Stimulated activated naive CD8-positive, alpha-beta T cell treated with anti-CD3 and anti-CD28 coated beads, Interleukin-15, amount 100 ng/mL, for 72 hours (primary cell): ENCODE data around the gene DUS1L.
A peak's percentile ranks its signal among the peaks of the same experiment; 100 is the strongest.

ENCODE experiments used
- ATAC-seq: fragments of 150-1000 bp; cut with Tn5 transposase; 2 replicates; pipeline ENCODE4 v1.10.0; 2021; ENCODE audit warnings: mild to moderate bottlenecking, moderate library complexity
- DNase-seq, 2 donors: peaks; one replicate each; pipeline ENCODE4 v3.0.0; 2021 to 2022
- H3K27ac Mint-ChIP-seq, 2 donors: one replicate each; pipeline ENCODE4 v1.8.0; 2022; ENCODE audit warnings: mild to moderate bottlenecking in 2 of 2, mixed read lengths in 2 of 2, moderate library complexity in 2 of 2
- H3K27me3 Mint-ChIP-seq: one replicate; pipeline ENCODE4 v1.8.0; 2022; ENCODE audit warnings: mixed read lengths
- H3K4me1 Mint-ChIP-seq: one replicate; pipeline ENCODE4 v1.8.0; 2022; ENCODE audit warnings: mild to moderate bottlenecking, mixed read lengths
- H3K4me3 Mint-ChIP-seq, 2 donors: one replicate each; pipeline ENCODE4 v1.8.0; 2022; ENCODE audit warnings: mild to moderate bottlenecking in 2 of 2, mixed read lengths in 2 of 2, moderate library complexity in 1 of 2
- H3K9me3 Mint-ChIP-seq, 2 donors: one replicate each; pipeline ENCODE4 v1.8.0; 2022; ENCODE audit warnings: mixed read lengths in 2 of 2

The DUS1L gene

DNA sequence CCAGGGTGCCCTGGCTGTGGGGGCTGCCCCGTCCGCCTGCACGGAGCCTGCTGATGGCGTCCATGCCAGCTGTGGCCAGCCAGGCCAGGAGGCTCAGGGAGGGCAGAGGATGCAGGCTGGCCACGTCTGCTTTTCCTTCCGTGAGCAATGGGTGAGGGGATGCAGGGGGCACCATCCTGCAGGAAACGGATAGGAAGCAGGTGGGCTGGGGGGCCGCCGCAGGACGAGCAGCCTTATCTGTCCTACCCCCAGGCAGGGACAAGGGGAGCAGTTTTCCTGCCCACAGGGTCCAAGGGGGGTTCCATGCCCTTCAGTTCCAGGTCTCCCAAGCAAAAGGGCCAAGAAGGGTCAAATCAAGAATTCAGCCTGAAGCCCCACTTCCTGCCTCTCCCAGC, 6.8 kb downstream of the DUS1L start:
- H3K27me3 Mint-ChIP-seq = no peaks in the 10 kb centered on the region
- ATAC-seq = no peak
- peaks cover 23% of the 10 kb centered on the region for H3K4me1 Mint-ChIP-seq
- no peak overlapping the region for H3K4me3 Mint-ChIP-seq
- peak overlapping the region in 1 of 2 donors; percentile 67 for H3K27ac Mint-ChIP-seq
- no peak for DNase-seq
- H3K9me3 Mint-ChIP-seq = no peaks in the 10 kb centered on the region

- DNase-seq (no peak), ATAC-seq (no peak)
- Mint-ChIP-seq H3K4me3 (no peak overlapping the region), H3K4me1 (peaks cover 23% of the 10 kb centered on the region), H3K9me3 (no peaks in the 10 kb centered on the region), H3K27ac (no peak overlapping the region), H3K27me3 (no peaks in the 10 kb centered on the region)
Measured at GRCh38 chr17:82058230-82058854, 7.3 kb downstream of the DUS1L start.

- no peaks in the 10 kb centered on the region for H3K27me3 Mint-ChIP-seq
- no peaks in the 10 kb centered on the region for H3K9me3 Mint-ChIP-seq
- H3K4me1 Mint-ChIP-seq = peaks cover 31% of the 10 kb centered on the region
- peak overlapping the region in 1 of 2 donors; percentile 59 for H3K27ac Mint-ChIP-seq
- H3K4me3 Mint-ChIP-seq = no peak overlapping the region
- no peak for DNase-seq
- ATAC-seq = no peak
Measured at GRCh38 chr17:82056729-82057621, 8.6 kb downstream of the DUS1L start.

- Mint-ChIP-seq H3K27me3 (no peaks in the 10 kb centered on the region), H3K4me3 (no peak overlapping the region), H3K27ac (peak overlapping the region in 1 of 2 donors; percentile 78), H3K9me3 (no peaks in the 10 kb centered on the region), H3K4me1 (peaks cover 31% of the 10 kb centered on the region)
- DNase-seq = no peak
- no peak for ATAC-seq
Measured at GRCh38 chr17:82055965-82056728, 9.5 kb downstream of the DUS1L start.

- peaks cover 33% of the 10 kb centered on the region for H3K4me1 Mint-ChIP-seq
- no peak for DNase-seq
- peak overlapping the region in 1 of 2 donors; percentile 39 for H3K4me3 Mint-ChIP-seq
- H3K9me3 Mint-ChIP-seq = no peaks in the 10 kb centered on the region
- ATAC-seq = no peak
- peak overlapping the region; percentile 13 to 78 for H3K27ac Mint-ChIP-seq
- no peaks in the 10 kb centered on the region for H3K27me3 Mint-ChIP-seq
Measured at GRCh38 chr17:82055023-82055964, 10.3 kb downstream of the DUS1L start.

GRCh38 chr17:82054351-82055022, 11.1 kb downstream of the DUS1L start:
- ATAC-seq (no peak), DNase-seq (no peak)
- H3K4me3 Mint-ChIP-seq = no peak overlapping the region
- no peak overlapping the region for H3K27ac Mint-ChIP-seq
- H3K4me1 Mint-ChIP-seq = peaks cover 38% of the 10 kb centered on the region
- H3K27me3 Mint-ChIP-seq = no peaks in the 10 kb centered on the region
- no peaks in the 10 kb centered on the region for H3K9me3 Mint-ChIP-seq

- H3K27ac Mint-ChIP-seq = peak overlapping the region in 1 of 2 donors; percentile 19
- no peak for ATAC-seq
- no peak for DNase-seq
- H3K4me3 Mint-ChIP-seq = peak overlapping the region; percentile 35 to 91
- H3K27me3 Mint-ChIP-seq = no peaks in the 10 kb centered on the region
- H3K9me3 Mint-ChIP-seq = no peaks in the 10 kb centered on the region
- peaks cover 38% of the 10 kb centered on the region for H3K4me1 Mint-ChIP-seq
Measured at GRCh38 chr17:82053556-82054263, 11.9 kb downstream of the DUS1L start.

GRCh38 chr17:82053130-82053529, 12.5 kb downstream of the DUS1L start:
- ATAC-seq = no peak
- no peaks in the 10 kb centered on the region for H3K27me3 Mint-ChIP-seq
- H3K9me3 Mint-ChIP-seq = no peaks in the 10 kb centered on the region
- H3K4me1 Mint-ChIP-seq = peaks cover 38% of the 10 kb centered on the region
- peak overlapping the region in 1 of 2 donors; percentile 19 for H3K27ac Mint-ChIP-seq
- DNase-seq = no peak
- peak overlapping the region; percentile 88 to 91 for H3K4me3 Mint-ChIP-seq

DNA sequence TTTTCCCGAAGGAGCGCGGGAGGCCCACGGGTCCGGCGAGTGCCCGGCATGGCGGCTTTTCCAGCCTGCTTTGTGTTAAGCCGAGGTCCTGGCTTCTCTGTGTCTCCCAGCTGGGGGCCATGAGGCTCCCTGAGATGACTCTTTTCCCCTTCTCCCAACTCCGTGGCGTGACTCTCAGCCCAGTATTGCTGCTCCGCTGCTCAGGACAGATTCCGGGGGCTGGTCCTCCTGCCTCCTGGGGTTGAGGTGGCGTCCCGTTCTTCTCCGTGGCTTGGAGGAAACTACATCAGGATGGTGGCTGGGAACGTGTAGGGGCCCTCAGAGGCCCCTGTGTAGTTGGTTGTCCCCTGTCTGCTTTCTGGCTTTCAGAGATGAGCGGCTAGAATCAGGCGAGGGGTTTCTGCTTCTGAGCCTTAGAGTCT, 13.0 kb downstream of the DUS1L start:
- ATAC-seq (no peak), DNase-seq (no peak)
- Mint-ChIP-seq H3K9me3 (no peaks in the 10 kb centered on the region), H3K27ac (peak overlapping the region; percentile 19 to 67), H3K4me1 (peaks cover 38% of the 10 kb centered on the region), H3K27me3 (no peaks in the 10 kb centered on the region), H3K4me3 (peak overlapping the region; percentile 88 to 91)

DNA sequence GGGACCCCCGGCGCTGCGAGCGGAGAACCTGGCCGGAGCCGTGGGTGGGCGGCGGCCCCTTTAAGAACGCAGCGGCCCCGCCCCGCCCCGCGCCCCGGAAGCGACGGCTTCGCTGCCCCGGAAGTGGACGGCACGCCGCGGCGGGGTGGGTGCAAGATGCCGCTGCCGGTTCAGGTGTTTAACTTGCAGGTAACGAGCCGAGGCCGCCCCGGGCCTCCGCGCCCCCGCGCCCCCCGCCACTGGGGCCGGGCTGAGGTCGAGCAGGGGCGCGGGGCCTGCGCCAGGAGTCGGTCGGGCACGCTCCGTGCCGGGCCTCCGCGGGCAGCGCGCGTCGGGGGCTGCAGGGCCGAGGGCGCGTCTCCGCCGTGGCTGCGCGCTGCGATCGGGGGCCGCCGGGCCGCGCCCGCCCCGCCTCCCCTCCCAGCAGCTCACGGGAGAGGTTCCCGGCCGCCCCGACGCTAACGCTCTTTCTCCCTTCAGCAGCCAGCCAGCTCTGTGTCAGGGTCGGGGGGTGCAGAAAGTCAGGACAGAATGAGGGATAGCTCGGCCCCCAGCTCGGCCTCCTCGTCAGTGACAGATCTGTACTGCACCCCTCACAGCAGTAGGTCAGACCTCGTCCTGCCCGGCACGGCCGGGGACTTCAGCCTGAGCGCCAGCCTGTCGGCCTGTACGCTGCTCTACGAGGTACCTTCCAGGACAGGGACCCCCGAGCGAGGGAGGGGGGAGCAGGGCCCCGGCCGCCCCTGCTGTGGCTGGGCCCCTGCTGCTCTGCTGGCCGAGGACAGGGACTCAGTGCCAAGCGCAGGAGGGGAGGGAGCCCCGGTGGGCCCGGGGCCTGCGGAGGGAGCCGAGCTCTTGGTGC, 13.6 kb downstream of the DUS1L start, which contains the start of the genes GPS1 and RFNG:
Gene GPS1 (plus strand): TSS at position 123 of the 862 bp plus-strand sequence. CDS start 34 bp downstream, at position 157.
Gene RFNG (minus strand): TSS at position 36 of the 862 bp plus-strand sequence. CDS start 45 bp downstream, outside the sequence.
- Mint-ChIP-seq H3K4me3 (peak within 1 kb of the TSS; percentile 93 to 97), H3K4me1 (peaks cover 38% of the 10 kb centered on the region), H3K27me3 (no peaks in the 10 kb centered on the region), H3K9me3 (no peaks in the 10 kb centered on the region), H3K27ac (peak within 1 kb of the TSS; percentile 91 to 97)
- peak; percentile 88 for ATAC-seq
- DNase-seq = peak; percentile 75 to 76

DNA sequence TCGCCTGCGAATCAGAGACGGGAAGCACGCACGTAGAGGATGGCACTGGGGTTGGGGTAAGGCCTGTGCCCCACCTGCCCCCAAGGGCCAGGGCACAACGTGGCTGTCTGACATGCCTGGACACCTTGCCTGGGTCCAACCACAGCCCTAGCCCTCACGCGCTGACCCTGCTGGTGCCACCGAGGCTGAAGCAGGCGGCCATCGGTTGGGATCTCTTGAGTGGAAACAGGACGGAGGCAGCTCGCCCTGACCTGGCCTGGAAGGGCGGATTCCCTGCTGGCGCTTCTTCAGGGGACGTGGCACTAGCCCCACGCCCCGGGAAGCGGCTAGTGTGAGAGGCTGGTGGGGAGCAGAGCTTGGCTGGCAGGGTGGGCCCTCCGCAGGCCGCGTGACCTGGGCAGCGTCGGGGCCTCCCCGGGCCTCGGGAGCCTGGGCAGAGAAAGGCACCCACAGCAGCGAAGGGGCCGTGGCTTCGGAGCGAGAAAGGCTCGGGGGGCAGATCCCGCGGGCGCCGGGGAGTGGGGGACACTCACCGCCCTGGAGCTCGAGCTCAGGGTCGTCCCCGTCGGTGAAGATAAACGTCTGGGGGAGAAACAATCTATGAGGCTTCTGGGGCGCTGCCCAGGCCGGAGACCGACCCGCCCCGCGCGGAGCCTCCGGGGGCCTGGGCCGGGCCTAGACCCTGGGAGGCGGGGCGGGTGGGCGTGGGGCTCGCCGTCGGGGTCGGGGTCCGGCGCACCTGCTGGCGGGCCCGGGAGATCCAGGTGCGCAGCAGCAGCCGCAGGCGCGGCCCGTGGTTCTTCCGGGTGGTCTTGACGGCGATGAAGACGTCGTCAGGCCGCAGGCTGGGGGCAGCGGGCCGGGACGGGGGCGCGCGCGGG, 14.6 kb downstream of the DUS1L start:
- Mint-ChIP-seq H3K27ac (peak overlapping the region; percentile 91 to 97), H3K9me3 (no peaks in the 10 kb centered on the region), H3K27me3 (no peaks in the 10 kb centered on the region), H3K4me3 (peak overlapping the region; percentile 93 to 97), H3K4me1 (peaks cover 38% of the 10 kb centered on the region)
- ATAC-seq = peak; percentile 18
- no peak for DNase-seq

GRCh38 chr17:82050152-82050760, 15.3 kb downstream of the DUS1L start:
- no peak for ATAC-seq
- H3K9me3 Mint-ChIP-seq = no peaks in the 10 kb centered on the region
- H3K4me3 Mint-ChIP-seq = peak overlapping the region; percentile 93 to 97
- H3K27ac Mint-ChIP-seq = peak overlapping the region in 1 of 2 donors; percentile 27
- DNase-seq = no peak
- peaks cover 38% of the 10 kb centered on the region for H3K4me1 Mint-ChIP-seq
- H3K27me3 Mint-ChIP-seq = no peaks in the 10 kb centered on the region
